Endothelial cell of umbilical vein (primary cell): Measurements from ENCODE around the gene PFDN5.

Source experiments
- CTCF ChIP-seq, 2 donors: IDR thresholded peaks; 1 replicate in 1 of 2; 2 replicates in 1 of 2; pipeline ENCODE4 v1.5.1; 2011; ENCODE audit warnings: low read length in 2 of 2, mild to moderate bottlenecking in 2 of 2, moderate library complexity in 2 of 2, control low read depth in 1 of 2, inconsistent platforms in 1 of 2, low read depth in 1 of 2; ENCODE audit not compliant: insufficient read depth in 1 of 2; ENCODE audit errors: extremely low read depth in 1 of 2
- EZH2 ChIP-seq: IDR thresholded peaks from 2 replicates; pipeline ENCODE4 v1.6.1; 2012; ENCODE audit warnings: borderline replicate concordance, low read depth, mild to moderate bottlenecking, moderate library complexity, low read length, inconsistent platforms; ENCODE audit not compliant: severe bottlenecking
- MAX ChIP-seq: IDR thresholded peaks from 2 replicates; pipeline ENCODE4 v1.6.1; 2011; ENCODE audit not compliant: insufficient read depth, insufficient read length
- MYC ChIP-seq: IDR thresholded peaks from one replicate; pipeline ENCODE4 v1.6.1; 2011; ENCODE audit warnings: mild to moderate bottlenecking, low read depth, low read length
- POLR2A ChIP-seq: IDR thresholded peaks from 2 replicates; pipeline ENCODE4 v1.6.1; 2012; ENCODE audit warnings: low read depth, mild to moderate bottlenecking, control low read depth, low read length
- POLR2AphosphoS5 ChIP-seq: IDR thresholded peaks from 2 replicates; pipeline ENCODE4 v1.6.1; 2012; ENCODE audit warnings: low read depth, mild to moderate bottlenecking, control low read depth, low read length, moderate library complexity; ENCODE audit not compliant: insufficient read depth

GRCh38 chr12:53295070-53295890 lies at the start of gene PFDN5:
- peak; percentile 72 for TF ChIP-seq POLR2AphosphoS5
- no peak for TF ChIP-seq CTCF (IDR thresholded peaks at IDR 0.05; ENCODE audit: extremely low read depth in 1 of 2, insufficient read depth in 1 of 2, low read depth in 1 of 2, low read length in 2 of 2)
- TF ChIP-seq EZH2: no peak
- peak; percentile 84 for TF ChIP-seq POLR2A
- TF ChIP-seq MYC: peak; percentile 9
- TF ChIP-seq MAX: no peak
